Upper lobe of left lung (tissue), 6 donors: ENCODE results near the gene GASK1A. TPM values are rescaled to one million over a fixed set of nuclear protein-coding genes. Genes with fewer than 3 reads are reported as not detected.

Experiments used
- ATAC-seq, 2 donors: fragments of 200-7000 bp; cut with Tn5 transposase; one replicate each; pipeline ENCODE4 v1.9.1; 2022; ENCODE audit warnings: mild to moderate bottlenecking in 2 of 2, moderate library complexity in 2 of 2; ENCODE audit not compliant: low FRiP score in 2 of 2
- DNase-seq, 2 donors: peaks; one replicate each; pipeline ENCODE4 v3.0.0-alpha.2; 2019 to 2020
- H3K27ac ChIP-seq, 4 donors: fragments of 200-600 bp; sonication (generic); one replicate each; pipeline ENCODE4 v1.5.1; 2016 to 2019
- H3K27me3 ChIP-seq, 4 donors: fragments of 200-600 bp; sonication (generic); one replicate each; pipeline ENCODE4 v1.5.1; 2017 to 2019
- H3K36me3 ChIP-seq, 4 donors: fragments of 200-600 bp; sonication (generic); one replicate each; pipeline ENCODE4 v1.5.1; 2016 to 2019
- H3K4me1 ChIP-seq, 4 donors: fragments of 200-600 bp; sonication (generic); one replicate each; pipeline ENCODE4 v1.5.1; 2018 to 2019
- H3K4me3 ChIP-seq, 4 donors: fragments of 200-600 bp; sonication (generic); one replicate each; pipeline ENCODE4 v1.5.1; 2017 to 2019; ENCODE audit warnings: mild to moderate bottlenecking in 2 of 4, moderate library complexity in 1 of 4
- H3K9me3 ChIP-seq, 4 donors: fragments of 200-600 bp; sonication (generic); one replicate each; pipeline ENCODE4 v1.5.1; 2018 to 2019
- EP300 ChIP-seq, 4 donors: sonication (generic); formaldehyde crosslinking; IDR thresholded peaks; one replicate each; pipeline ENCODE4 v1.5.1; 2017; ENCODE audit warnings: antibody characterized with exemption in 4 of 4, control low read depth in 2 of 4
- POLR2A ChIP-seq, 4 donors: fragments of 450-650 bp; IDR thresholded peaks; one replicate each; pipeline ENCODE4 v1.5.1; 2016 to 2017; ENCODE audit warnings: antibody characterized with exemption in 4 of 4, mild to moderate bottlenecking in 2 of 4
- POLR2AphosphoS5 ChIP-seq, 2 donors: sonication (generic); formaldehyde crosslinking; IDR thresholded peaks; one replicate each; pipeline ENCODE4 v1.5.1; 2017; ENCODE audit warnings: antibody characterized with exemption in 2 of 2
- WGBS, 2 donors: methylation state at CpG; one replicate each; pipeline ENCODE4 v1.1.5; 2017 to 2018; 5-methylcytosine and 5-hydroxymethylcytosine counted together
- total RNA-seq, 6 donors: library from RNA; depleted of rRNA in 4 of 6; stranded (reverse); fragments of >200 nt in 4 of 6; gene quantifications; one replicate each; pipeline versions ENCODE4 v1.1.0 to v1.2.1, GENCODE V29; 2016 to 2021
- TF ChIP-seq, protein P1 (sequence below), 6 experiments: fragments of 450-650 bp in 4 of 6; fragments of 200-600 bp in 2 of 6; sonication (generic) in 2 of 6; IDR thresholded peaks; one replicate each; pipeline ENCODE4 v1.5.1; 2016 to 2019; ENCODE audit warnings: antibody characterized with exemption in 6 of 6
- donor health status: DM: no; HTN: no; CAD: no; lungs with moderate emphysema.
- donor health status: DM: no; HTN: yes; CAD: no; lungs with severe emphysema.

Gene GASK1A
- total RNA-seq, 6 donors from 2014 or later, result 2.5 to 9.4 (median 7.7) TPM

GRCh38 chr3:43097400-43098080 is 118.4 kb downstream of the GASK1A start:
- peaks cover 0 to 1% (median 0%) of the 10 kb centered on the region in 4 donors for H3K4me1 ChIP-seq
- H3K4me3 ChIP-seq, result no peak overlapping the region
- H3K9me3 ChIP-seq, result no peaks in the 10 kb centered on the region
- ATAC-seq (no peak), DNase-seq (no peak)
- no peaks in the 10 kb centered on the region for H3K36me3 ChIP-seq
- no peak for TF ChIP-seq EP300 (IDR thresholded peaks at IDR 0.05)
- TF ChIP-seq POLR2A (IDR thresholded peaks at IDR 0.05), result no peak
- TF ChIP-seq, protein P1, sequence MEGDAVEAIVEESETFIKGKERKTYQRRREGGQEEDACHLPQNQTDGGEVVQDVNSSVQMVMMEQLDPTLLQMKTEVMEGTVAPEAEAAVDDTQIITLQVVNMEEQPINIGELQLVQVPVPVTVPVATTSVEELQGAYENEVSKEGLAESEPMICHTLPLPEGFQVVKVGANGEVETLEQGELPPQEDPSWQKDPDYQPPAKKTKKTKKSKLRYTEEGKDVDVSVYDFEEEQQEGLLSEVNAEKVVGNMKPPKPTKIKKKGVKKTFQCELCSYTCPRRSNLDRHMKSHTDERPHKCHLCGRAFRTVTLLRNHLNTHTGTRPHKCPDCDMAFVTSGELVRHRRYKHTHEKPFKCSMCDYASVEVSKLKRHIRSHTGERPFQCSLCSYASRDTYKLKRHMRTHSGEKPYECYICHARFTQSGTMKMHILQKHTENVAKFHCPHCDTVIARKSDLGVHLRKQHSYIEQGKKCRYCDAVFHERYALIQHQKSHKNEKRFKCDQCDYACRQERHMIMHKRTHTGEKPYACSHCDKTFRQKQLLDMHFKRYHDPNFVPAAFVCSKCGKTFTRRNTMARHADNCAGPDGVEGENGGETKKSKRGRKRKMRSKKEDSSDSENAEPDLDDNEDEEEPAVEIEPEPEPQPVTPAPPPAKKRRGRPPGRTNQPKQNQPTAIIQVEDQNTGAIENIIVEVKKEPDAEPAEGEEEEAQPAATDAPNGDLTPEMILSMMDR (IDR thresholded peaks at IDR 0.05), result no peak
- TF ChIP-seq POLR2AphosphoS5 (IDR thresholded peaks at IDR 0.05), result no peak
- H3K27me3 ChIP-seq, result no peaks in the 10 kb centered on the region
- WGBS, 2 donors, result 82 to 86% methylated on average over 5 of the region's 5 CpGs
- no peak overlapping the region for H3K27ac ChIP-seq

GRCh38 chr3:43098761-43099160 is 119.7 kb downstream of the GASK1A start:
- Histone ChIP-seq H3K4me1 (peaks cover 0 to 9% (median 6%) of the 10 kb centered on the region in 4 donors), H3K27ac (no peak overlapping the region), H3K27me3 (no peaks in the 10 kb centered on the region), H3K9me3 (no peaks in the 10 kb centered on the region), H3K36me3 (no peaks in the 10 kb centered on the region), H3K4me3 (no peak overlapping the region)
- no peak for ATAC-seq
- DNase-seq, result no peak
- TF ChIP-seq POLR2AphosphoS5 (IDR thresholded peaks at IDR 0.05), result no peak
- TF ChIP-seq EP300 (IDR thresholded peaks at IDR 0.05), result no peak
- TF ChIP-seq POLR2A (IDR thresholded peaks at IDR 0.05), result no peak
- TF ChIP-seq, protein P1 (IDR thresholded peaks at IDR 0.05), result no peak
- 92 to 98% methylated on average over 8 of the region's 8 CpGs for WGBS, 2 donors

DNA sequence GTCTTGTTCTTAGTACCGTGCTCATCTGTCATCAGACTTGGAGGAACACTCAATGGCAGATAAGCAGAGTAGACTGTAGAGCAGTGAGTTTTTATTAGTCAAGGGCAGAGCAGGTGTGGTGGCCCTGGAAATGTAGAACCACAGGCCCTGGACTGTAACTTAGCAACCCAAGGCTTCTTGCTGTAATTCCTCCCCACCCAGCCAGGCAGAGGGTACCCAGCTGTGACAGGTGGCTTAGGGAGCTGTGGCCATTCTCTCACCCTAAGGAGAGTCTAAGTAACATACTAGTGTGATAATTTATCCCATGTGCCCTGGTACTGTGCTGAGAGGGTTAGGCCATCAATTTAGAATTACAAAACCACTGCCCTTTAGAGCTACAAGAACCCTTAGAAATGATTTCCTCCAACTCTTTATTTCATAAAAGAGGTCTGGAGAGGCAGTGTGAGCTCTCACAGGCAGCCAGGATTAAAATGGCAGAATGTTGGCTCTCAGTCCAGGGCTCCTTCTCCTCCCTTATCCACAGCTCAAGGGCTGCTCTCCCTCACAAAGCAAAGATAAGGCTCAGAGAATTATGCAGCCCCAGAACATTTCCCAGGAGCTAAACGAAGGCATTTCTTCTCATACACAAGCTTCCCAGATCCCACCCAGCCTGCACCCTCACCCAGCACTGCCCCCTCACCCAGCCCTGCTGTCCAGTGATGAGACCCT is 123.8 kb downstream of the GASK1A start:
- ATAC-seq, result no peak
- Histone ChIP-seq H3K27ac (no peak overlapping the region), H3K36me3 (no peaks in the 10 kb centered on the region), H3K9me3 (no peaks in the 10 kb centered on the region), H3K27me3 (no peaks in the 10 kb centered on the region), H3K4me3 (no peak overlapping the region), H3K4me1 (peaks cover 5 to 26% (median 24%) of the 10 kb centered on the region in 4 donors)
- TF ChIP-seq POLR2AphosphoS5 (IDR thresholded peaks at IDR 0.05) (no peak), POLR2A (IDR thresholded peaks at IDR 0.05) (no peak), EP300 (IDR thresholded peaks at IDR 0.05) (no peak)
- TF ChIP-seq, protein P1 (IDR thresholded peaks at IDR 0.05), result no peak
- DNase-seq, result no peak
- WGBS, 2 donors, result 56 to 58% methylated on average over 2 of the region's 2 CpGs

GRCh38 chr3:43104039-43104438 is 124.9 kb downstream of the GASK1A start:
- Histone ChIP-seq H3K9me3 (no peaks in the 10 kb centered on the region), H3K27me3 (no peaks in the 10 kb centered on the region), H3K36me3 (no peaks in the 10 kb centered on the region), H3K4me1 (peaks cover 5 to 26% (median 24%) of the 10 kb centered on the region in 4 donors), H3K27ac (no peak overlapping the region), H3K4me3 (no peak overlapping the region)
- WGBS, 2 donors, result 65 to 98% methylated on average over 3 of the region's 3 CpGs
- ATAC-seq, result no peak
- TF ChIP-seq POLR2A (IDR thresholded peaks at IDR 0.05) (no peak), POLR2AphosphoS5 (IDR thresholded peaks at IDR 0.05) (no peak), EP300 (IDR thresholded peaks at IDR 0.05) (no peak)
- TF ChIP-seq, protein P1 (IDR thresholded peaks at IDR 0.05), result no peak
- DNase-seq, result no peak
